NCI-H1436 treated with DMSO at 0.1 percent for 48 hours (cell line): ENCODE results near the gene PCDHA8.
A peak's percentile ranks its signal among the peaks of the same experiment; 100 is the strongest.
"Not testable (repeated sequence)": the region's sequence is repeated elsewhere in the genome, so short reads cannot be mapped to it uniquely, and the experiment has no call there.

ENCODE experiments used
- DNase-seq: peaks from one replicate; lab custom pipeline; 2025; lab: John Stamatoyannopoulos, UW

Gene PCDHA8

DNA sequence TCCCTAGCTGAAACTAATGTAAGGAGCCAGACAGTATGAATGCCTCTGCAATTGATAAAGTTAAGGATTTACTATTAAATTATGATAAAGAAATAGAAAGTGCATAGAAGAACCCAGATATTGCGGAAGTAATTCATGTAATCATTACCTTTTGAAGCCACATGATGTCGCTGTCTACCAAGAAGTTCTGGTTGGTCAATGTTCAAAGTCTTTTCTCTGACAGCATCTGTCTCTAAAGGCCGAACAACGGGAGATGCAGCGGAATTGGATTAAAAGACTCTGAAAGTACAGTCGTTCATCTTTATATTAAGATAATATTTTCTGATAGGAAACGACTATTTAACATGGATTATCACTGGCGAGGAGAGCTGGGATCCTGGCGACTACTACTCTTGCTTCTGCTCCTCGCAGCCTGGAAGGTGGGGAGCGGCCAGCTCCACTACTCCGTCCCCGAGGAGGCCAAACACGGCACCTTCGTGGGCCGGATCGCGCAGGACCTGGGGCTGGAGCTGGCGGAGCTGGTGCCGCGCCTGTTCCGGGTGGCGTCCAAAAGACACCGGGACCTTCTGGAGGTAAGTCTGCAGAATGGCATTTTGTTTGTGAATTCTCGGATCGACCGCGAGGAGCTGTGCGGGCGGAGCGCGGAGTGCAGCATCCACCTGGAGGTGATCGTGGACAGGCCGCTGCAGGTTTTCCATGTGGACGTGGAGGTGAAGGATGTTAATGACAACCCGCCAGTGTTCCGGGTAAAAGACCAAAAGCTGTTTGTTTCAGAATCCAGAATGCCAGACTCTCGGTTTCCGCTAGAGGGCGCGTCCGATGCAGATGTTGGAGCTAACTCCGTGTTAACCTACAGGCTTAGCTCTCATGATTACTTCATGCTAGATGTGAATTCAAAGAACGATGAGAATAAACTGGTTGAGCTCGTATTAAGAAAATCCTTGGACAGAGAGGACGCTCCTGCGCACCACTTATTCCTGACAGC lies at the start of gene PCDHA8:
Gene PCDHA8 (plus strand): TSS at position 210 of the 985 bp plus-strand sequence. CDS start 135 bp downstream, at position 345.
- no peak for DNase-seq

DNA sequence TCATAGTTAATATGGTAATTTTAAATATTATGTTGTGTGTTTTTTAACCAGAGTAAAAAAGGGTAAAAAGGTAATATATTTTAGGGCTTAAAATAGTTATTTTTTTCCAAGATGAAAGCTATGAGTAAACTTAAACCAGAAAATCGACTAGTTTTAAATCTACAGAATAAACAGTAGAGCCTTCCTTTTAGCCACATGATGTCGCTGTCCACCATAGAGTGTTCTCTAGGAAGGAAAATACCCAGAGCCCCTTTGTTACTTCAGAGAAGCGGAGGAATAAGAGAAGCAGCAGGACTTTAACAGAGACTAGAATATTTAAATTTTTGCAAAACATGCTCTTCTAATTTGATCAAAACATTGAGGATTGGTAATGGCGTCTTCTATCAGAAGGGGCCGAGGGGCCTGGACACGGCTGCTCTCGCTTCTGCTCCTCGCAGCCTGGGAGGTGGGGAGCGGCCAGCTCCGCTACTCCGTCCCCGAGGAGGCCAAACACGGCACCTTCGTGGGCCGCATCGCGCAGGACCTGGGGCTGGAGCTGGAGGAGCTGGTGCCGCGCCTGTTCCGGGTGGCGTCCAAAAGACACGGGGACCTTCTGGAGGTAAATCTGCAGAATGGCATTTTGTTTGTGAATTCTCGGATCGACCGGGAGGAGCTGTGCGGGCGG lies 46.3 kb upstream of the PCDHA8 start, which contains the start of gene PCDHA2:
Gene PCDHA2 (plus strand): TSS at position 258 of the 664 bp plus-strand sequence.
- no peak for DNase-seq

GRCh38 chr5:140795259-140795641 lies 45.7 kb upstream of the PCDHA8 start:
- DNase-seq: no peak

DNA sequence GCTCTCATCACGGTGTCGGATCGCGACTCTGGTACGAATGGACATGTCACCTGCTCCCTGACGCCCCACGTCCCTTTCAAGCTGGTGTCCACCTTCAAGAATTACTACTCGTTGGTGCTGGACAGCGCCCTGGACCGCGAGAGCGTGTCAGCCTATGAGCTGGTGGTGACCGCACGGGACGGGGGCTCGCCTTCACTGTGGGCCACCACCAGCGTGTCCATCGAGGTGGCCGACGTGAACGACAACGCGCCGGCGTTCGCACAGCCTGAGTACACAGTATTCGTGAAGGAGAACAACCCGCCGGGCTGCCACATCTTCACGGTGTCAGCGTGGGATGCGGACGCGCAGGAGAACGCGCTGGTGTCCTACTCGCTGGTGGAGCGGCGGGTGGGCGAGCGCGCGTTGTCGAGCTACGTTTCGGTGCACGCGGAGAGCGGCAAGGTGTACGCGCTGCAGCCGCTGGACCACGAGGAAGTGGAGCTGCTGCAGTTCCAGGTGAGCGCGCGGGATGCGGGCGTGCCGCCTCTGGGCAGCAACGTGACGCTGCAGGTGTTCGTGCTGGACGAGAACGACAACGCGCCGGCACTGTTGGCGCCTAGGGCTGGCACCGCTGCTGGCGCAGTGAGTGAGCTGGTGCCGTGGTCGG lies 44.8 kb upstream of the PCDHA8 start:
- not testable (repeated sequence) for DNase-seq

DNA sequence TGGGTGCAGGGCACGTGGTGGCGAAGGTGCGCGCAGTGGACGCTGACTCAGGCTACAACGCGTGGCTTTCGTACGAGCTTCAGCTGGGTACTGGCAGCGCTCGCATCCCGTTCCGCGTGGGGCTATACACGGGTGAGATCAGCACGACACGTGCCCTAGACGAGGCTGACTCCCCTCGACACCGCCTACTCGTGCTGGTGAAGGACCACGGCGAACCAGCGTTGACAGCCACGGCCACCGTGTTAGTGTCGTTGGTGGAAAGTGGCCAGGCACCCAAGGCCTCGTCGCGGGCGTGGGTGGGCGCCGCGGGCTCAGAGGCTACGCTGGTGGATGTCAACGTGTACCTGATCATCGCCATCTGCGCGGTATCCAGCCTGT lies 44.3 kb upstream of the PCDHA8 start:
- no peak for DNase-seq

- no peak for DNase-seq
Observed at GRCh38 chr5:140800816-140801493, 40.0 kb upstream of the PCDHA8 start, which contains the start of gene PCDHA3. Gene PCDHA3, plus strand, starts transcription at chr5:140801057.

DNA sequence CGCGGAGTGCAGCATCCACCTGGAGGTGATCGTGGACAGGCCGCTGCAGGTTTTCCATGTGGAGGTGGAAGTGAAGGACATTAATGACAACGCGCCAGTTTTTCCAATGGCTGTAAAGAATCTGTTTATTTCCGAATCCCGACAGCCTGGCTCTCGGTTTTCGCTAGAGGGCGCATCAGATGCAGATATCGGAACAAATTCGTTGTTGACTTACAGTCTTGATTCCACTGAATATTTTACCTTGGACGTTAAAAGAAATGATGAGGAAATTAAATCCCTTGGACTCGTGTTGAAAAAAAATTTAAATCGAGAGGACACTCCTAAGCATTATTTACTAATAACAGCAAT lies 39.5 kb upstream of the PCDHA8 start:
- no peak for DNase-seq

DNA sequence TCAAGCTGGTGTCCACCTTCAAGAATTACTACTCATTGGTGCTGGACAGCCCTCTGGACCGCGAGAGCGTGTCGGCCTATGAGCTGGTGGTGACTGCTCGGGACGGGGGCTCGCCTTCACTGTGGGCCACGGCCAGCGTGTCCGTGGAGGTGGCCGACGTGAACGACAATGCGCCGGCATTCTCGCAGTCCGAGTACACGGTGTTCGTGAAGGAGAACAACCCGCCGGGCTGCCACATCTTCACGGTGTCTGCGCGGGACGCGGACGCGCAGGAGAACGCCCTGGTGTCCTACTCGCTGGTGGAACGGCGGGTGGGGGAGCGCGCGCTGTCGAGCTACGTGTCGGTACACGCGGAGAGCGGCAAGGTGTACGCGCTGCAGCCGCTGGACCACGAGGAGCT lies 38.6 kb upstream of the PCDHA8 start:
- not testable (repeated sequence) for DNase-seq

GRCh38 chr5:140802781-140803271 lies 38.2 kb upstream of the PCDHA8 start:
- DNase-seq: no peak

- no peak for DNase-seq
Observed at GRCh38 chr5:140806834-140807775, 33.9 kb upstream of the PCDHA8 start, which contains the start of gene PCDHA4. Gene PCDHA4, plus strand, starts transcription at chr5:140807068.

DNA sequence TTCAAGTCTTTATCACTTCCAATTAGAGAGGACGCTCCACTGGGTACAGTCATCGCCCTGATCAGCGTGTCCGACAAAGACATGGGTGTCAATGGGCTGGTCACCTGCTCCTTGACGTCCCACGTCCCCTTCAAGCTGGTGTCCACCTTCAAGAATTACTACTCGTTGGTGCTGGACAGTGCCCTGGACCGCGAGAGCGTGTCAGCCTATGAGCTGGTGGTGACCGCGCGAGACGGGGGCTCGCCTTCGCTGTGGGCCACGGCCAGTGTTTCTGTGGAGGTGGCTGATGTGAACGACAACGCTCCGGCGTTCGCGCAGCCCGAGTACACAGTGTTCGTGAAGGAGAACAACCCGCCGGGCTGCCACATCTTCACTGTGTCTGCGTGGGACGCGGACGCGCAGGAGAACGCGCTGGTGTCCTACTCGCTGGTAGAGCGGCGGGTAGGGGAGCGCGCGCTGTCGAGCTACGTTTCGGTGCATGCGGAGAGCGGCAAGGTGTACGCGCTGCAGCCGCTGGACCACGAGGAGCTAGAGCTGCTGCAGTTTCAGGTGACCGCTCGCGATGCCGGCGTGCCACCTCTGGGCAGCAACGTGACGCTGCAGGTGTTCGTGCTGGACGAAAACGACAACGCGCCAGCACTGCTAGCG lies 32.6 kb upstream of the PCDHA8 start:
- DNase-seq: not testable (repeated sequence)

DNA sequence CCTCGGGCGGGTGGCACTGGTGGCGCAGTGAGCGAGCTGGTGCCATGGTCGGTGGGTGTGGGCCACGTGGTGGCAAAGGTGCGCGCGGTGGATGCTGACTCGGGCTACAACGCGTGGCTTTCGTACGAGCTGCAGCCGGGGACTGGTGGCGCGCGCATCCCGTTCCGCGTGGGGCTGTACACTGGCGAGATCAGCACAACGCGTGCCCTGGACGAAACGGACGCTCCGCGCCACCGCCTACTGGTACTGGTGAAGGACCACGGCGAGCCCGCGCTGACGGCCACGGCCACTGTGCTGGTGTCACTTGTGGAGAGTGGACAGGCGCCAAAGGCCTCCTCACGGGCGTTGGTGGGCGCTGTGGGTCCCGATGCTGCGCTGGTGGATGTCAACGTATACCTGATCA lies 32.1 kb upstream of the PCDHA8 start:
- no peak for DNase-seq

- peak; percentile 34 for DNase-seq
Observed at GRCh38 chr5:140821375-140822280, 19.4 kb upstream of the PCDHA8 start, which contains the start of gene PCDHA5. Gene PCDHA5, plus strand, starts transcription at chr5:140821613.

DNA sequence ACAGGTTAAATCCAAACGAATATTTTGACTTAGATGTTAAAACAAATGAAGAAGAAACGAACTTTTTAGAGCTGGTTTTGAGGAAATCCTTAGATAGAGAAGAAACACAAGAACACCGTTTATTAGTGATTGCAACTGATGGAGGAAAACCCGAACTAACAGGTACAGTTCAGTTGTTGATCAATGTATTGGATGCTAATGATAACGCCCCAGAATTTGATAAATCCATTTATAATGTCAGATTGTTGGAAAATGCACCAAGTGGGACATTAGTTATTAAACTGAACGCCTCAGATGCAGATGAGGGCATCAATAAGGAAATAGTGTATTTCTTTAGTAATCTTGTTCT lies 18.7 kb upstream of the PCDHA8 start:
- no peak for DNase-seq

DNA sequence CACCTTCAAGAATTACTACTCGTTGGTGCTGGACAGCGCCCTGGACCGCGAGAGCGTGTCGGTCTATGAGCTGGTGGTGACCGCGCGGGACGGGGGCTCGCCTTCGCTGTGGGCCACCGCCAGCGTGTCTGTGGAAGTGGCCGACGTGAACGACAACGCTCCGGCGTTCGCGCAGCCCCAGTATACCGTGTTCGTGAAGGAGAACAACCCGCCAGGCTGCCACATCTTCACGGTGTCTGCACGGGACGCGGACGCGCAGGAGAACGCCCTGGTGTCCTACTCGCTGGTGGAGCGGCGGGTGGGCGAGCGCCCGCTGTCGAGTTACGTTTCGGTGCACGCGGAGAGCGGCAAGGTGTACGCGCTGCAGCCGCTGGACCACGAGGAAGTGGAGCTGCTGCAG lies 18.0 kb upstream of the PCDHA8 start:
- not testable (repeated sequence) for DNase-seq

- DNase-seq: no peak
Observed at GRCh38 chr5:140823475-140823874, 17.5 kb upstream of the PCDHA8 start.

- no peak for DNase-seq
Observed at GRCh38 chr5:140827704-140828361, 13.2 kb upstream of the PCDHA8 start, which contains the start of gene PCDHA6. Gene PCDHA6, plus strand, starts transcription at chr5:140827960. Its CDS starts 132 bp downstream, at chr5:140828092.

DNA sequence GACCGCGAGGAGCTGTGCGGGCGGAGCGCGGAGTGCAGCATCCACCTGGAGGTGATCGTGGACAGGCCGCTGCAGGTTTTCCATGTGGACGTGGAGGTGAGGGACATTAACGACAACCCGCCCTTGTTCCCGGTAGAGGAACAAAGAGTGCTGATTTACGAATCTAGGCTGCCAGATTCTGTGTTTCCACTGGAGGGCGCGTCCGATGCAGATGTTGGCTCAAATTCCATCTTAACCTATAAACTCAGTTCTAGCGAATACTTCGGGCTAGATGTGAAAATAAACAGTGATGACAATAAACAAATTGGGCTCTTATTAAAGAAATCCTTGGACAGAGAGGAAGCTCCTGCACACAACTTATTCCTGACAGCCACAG lies 12.6 kb upstream of the PCDHA8 start:
- no peak for DNase-seq
